KMS-11 (cell line): Measurements from ENCODE around the gene KCNMB1.

Experiments
- H2AFZ ChIP-seq: fragments of 200-600 bp; sonication (generic); 2 replicates; pipeline ENCODE4 v1.6.1; 2016; ENCODE audit warnings: antibody characterized with exemption, mixed run types, low read depth
- H3K27ac ChIP-seq: fragments of 200-600 bp; sonication (generic); 2 replicates; pipeline ENCODE4 v1.6.1; 2016; ENCODE audit warnings: mild to moderate bottlenecking, mixed run types
- H3K27me3 ChIP-seq: fragments of 200-600 bp; sonication (generic); 2 replicates; pipeline ENCODE4 v1.6.1; 2017; ENCODE audit warnings: mild to moderate bottlenecking, low read depth, mixed run types, moderate library complexity; ENCODE audit not compliant: insufficient read depth
- H3K36me3 ChIP-seq: fragments of 200-600 bp; sonication (generic); 2 replicates; pipeline ENCODE4 v1.6.1; 2017; ENCODE audit warnings: mild to moderate bottlenecking, mixed run types; ENCODE audit not compliant: insufficient read depth
- H3K4me1 ChIP-seq: fragments of 200-600 bp; sonication (generic); 2 replicates; pipeline ENCODE4 v1.6.1; 2016; ENCODE audit warnings: mild to moderate bottlenecking, low read depth, mixed run types; ENCODE audit not compliant: poor library complexity, severe bottlenecking
- H3K4me2 ChIP-seq: fragments of 200-600 bp; sonication (generic); 2 replicates; pipeline ENCODE4 v1.7.0; 2016; ENCODE audit warnings: mild to moderate bottlenecking, mixed run types
- H3K4me3 ChIP-seq: fragments of 200-600 bp; sonication (generic); IDR thresholded peaks from 2 replicates; pipeline ENCODE4 v1.6.1; 2017; ENCODE audit warnings: low read depth, low read length, mixed read lengths; ENCODE audit not compliant: insufficient read depth
- H3K79me2 ChIP-seq: fragments of 200-600 bp; sonication (generic); 2 replicates; pipeline ENCODE4 v1.6.1; 2016; ENCODE audit warnings: low read depth, mixed run types; ENCODE audit not compliant: insufficient read depth
- H3K9ac ChIP-seq: fragments of 200-600 bp; sonication (generic); 2 replicates; pipeline ENCODE4 v1.6.1; 2016; ENCODE audit warnings: mild to moderate bottlenecking, mixed run types
- H4K20me1 ChIP-seq: fragments of 200-600 bp; sonication (generic); 2 replicates; pipeline ENCODE4 v1.6.1; 2016; ENCODE audit warnings: mild to moderate bottlenecking, mixed run types; ENCODE audit not compliant: insufficient read depth
- TF ChIP-seq, protein P1 (sequence below): fragments of 200-600 bp; sonication (generic); conservative IDR thresholded peaks from 2 replicates; pipeline ENCODE4 v1.6.1; 2017; ENCODE audit warnings: low read depth, mild to moderate bottlenecking, antibody characterized with exemption, low read length, moderate library complexity, mixed read lengths

KCNMB1 gene

DNA sequence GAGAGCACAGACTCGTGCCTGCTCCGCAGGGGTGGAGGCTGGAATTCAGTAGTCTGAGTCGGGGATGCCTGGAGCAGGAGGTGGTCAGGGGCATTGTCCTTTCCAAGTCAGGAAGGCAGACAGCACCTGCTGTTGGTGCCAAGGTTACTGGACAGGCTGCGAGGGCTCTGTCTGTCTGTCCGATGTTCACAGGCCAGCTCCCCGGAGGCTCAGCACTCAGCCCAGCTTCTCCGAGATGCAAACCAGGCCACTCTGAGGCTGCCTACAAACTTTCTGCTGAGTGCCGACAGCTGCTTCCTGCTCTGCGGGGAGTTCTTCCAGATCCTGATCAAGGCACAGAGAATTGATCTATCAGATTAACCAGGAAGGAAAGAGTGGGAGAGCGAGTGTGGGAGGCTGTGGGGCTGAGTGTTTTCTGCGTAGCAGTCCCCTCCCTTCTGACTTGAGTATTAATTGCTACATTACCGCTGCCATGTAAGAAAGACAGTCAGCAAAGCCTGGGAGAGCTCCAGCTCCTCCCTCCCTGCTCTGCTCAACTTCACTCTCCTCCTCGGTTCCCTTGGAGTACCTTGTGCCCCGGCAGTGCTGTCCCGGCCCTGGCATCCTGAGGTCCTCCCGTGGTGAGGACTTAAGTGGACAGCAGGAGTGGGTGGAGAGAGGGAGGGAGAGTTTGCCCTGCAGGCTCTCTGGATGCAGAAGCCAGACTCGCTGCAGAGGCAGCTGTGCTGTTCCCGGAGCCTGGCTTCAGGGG is 36.0 kb downstream of the KCNMB1 start:
- H3K27ac ChIP-seq, result no peak overlapping the region
- H3K36me3 ChIP-seq, result no peaks in the 10 kb centered on the region
- H3K27me3 ChIP-seq, result no peaks in the 10 kb centered on the region
- H3K9ac ChIP-seq, result no peak overlapping the region
- no peak overlapping the region for H3K4me3 ChIP-seq
- TF ChIP-seq, protein P1, sequence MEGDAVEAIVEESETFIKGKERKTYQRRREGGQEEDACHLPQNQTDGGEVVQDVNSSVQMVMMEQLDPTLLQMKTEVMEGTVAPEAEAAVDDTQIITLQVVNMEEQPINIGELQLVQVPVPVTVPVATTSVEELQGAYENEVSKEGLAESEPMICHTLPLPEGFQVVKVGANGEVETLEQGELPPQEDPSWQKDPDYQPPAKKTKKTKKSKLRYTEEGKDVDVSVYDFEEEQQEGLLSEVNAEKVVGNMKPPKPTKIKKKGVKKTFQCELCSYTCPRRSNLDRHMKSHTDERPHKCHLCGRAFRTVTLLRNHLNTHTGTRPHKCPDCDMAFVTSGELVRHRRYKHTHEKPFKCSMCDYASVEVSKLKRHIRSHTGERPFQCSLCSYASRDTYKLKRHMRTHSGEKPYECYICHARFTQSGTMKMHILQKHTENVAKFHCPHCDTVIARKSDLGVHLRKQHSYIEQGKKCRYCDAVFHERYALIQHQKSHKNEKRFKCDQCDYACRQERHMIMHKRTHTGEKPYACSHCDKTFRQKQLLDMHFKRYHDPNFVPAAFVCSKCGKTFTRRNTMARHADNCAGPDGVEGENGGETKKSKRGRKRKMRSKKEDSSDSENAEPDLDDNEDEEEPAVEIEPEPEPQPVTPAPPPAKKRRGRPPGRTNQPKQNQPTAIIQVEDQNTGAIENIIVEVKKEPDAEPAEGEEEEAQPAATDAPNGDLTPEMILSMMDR, result no peak
- H3K4me2 ChIP-seq, result no peak overlapping the region
- H2AFZ ChIP-seq, result no peak overlapping the region
- no peaks in the 10 kb centered on the region for H4K20me1 ChIP-seq
- no peaks in the 10 kb centered on the region for H3K4me1 ChIP-seq
- no peaks in the 10 kb centered on the region for H3K79me2 ChIP-seq

DNA sequence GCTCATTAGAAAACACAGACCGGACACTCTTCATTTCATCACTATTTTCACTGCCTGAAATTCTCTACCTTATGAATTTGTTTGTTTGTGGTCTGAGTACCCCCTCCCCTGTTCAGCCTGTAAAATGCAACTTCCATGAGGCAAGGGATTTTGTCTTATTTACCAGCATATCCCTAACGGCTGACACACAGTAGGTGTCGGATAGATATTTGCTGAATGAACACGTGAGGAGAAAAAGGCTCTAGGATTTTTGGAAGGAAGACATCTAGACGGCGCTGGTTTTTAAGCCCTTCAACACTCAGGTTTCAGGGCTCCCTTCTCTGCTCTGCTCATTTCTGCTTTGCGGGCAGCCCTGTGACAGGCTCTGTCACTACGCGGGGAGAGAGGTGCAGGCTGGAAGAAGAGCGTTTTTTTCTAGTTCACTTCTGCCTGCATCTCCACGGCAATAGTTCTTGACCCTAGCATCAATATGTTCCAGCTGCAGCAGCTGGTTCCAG is 41.0 kb downstream of the KCNMB1 start:
- no peaks in the 10 kb centered on the region for H4K20me1 ChIP-seq
- H3K27ac ChIP-seq, result no peak overlapping the region
- no peak overlapping the region for H3K4me2 ChIP-seq
- H3K4me1 ChIP-seq, result no peaks in the 10 kb centered on the region
- no peak overlapping the region for H3K4me3 ChIP-seq
- no peak overlapping the region for H3K9ac ChIP-seq
- no peaks in the 10 kb centered on the region for H3K27me3 ChIP-seq
- TF ChIP-seq, protein P1, result no peak
- no peak overlapping the region for H2AFZ ChIP-seq
- no peaks in the 10 kb centered on the region for H3K36me3 ChIP-seq
- no peaks in the 10 kb centered on the region for H3K79me2 ChIP-seq

DNA sequence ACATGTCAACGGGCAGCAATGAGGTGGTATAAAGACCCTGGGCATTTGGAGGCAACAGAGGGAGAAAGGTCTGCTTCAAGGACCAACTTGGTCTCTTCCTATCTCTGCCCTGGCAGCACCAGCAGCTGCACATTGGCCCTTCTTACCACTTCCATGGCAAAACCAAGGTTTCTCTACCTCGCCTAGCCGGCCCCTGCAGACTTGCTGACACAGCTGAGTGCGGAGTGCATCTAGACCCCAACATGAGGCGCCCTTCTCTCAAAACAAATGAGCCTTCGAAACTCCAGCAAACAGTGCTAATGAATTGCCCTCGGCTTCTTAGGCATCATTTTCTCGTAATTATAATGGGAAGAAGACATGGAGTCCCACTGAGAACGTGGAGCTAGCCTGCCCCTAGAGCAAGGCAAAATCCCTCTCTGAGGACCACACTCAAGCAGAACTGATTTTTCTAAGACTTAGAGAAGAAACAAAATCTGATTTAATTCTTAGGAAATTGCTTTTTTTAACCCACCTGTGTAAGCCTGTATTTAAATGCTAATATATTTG is 42.1 kb downstream of the KCNMB1 start:
- Histone ChIP-seq H3K9ac (no peak overlapping the region), H4K20me1 (no peaks in the 10 kb centered on the region), H3K4me1 (no peaks in the 10 kb centered on the region), H3K27ac (no peak overlapping the region), H3K4me2 (no peak overlapping the region), H3K36me3 (no peaks in the 10 kb centered on the region), H3K79me2 (no peaks in the 10 kb centered on the region), H3K4me3 (no peak overlapping the region), H3K27me3 (no peaks in the 10 kb centered on the region), H2AFZ (no peak overlapping the region)
- TF ChIP-seq, protein P1, result no peak

DNA sequence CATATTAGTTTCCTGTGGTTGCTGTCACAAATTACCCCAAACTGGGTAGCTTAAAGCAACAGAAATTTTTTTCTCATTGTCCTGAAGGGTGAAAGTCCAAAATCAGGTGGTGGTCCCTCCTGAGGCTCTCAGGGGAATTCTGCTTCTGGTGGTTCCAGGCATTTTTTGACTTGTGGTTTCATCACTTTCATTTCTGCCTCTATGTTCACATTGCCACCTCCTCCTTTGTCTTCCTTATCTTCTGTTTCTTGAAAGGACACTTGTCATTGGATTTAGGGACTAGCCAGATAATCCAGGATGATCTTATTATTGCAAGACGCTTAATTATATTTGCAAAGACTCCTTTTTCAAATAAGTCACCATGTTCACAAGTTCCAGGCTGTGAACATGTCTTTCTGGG is 43.2 kb downstream of the KCNMB1 start:
- no peaks in the 10 kb centered on the region for H4K20me1 ChIP-seq
- TF ChIP-seq, protein P1, result no peak
- no peaks in the 10 kb centered on the region for H3K4me1 ChIP-seq
- H3K9ac ChIP-seq, result no peak overlapping the region
- no peaks in the 10 kb centered on the region for H3K79me2 ChIP-seq
- H3K27me3 ChIP-seq, result no peaks in the 10 kb centered on the region
- H3K4me3 ChIP-seq, result no peak overlapping the region
- H2AFZ ChIP-seq, result no peak overlapping the region
- no peak overlapping the region for H3K27ac ChIP-seq
- no peaks in the 10 kb centered on the region for H3K36me3 ChIP-seq
- H3K4me2 ChIP-seq, result no peak overlapping the region
